ENCODE measurements around the gene CCL22.
A peak's percentile ranks its signal among the peaks of the same experiment; 100 is the strongest.

The CCL22 gene

GRCh38 chr16:57352636-57353047 is 5.9 kb upstream of the CCL22 start:
- Histone ChIP-seq H3K36me3 (replicated peaks; ENCODE audit: low read depth, low read length) (peaks cover 4% of the 10 kb centered on the region), H3K4me1 (ENCODE audit: low read length) (peaks cover 52% of the 10 kb centered on the region), H3K4me2 (ENCODE audit: low read length) (peak overlapping the region; percentile 64), H2AFZ (ENCODE audit: low read depth, low read length) (no peak overlapping the region), H3K27me3 (ENCODE audit: low read depth, low read length) (peaks cover 20% of the 10 kb centered on the region), H3K9me3 (ENCODE audit: insufficient read depth, low read length) (0 out of 2 replicates have a peak, but pooled peaks cover 5% of the 10 kb centered on the region), H3K9ac (ENCODE audit: low read length) (0 out of 2 replicates have a peak overlapping the region, but pooled peaks have one; percentile 4), H3K79me2 (ENCODE audit: low read length) (no peaks in the 10 kb centered on the region), H3K27ac (ENCODE audit: low read length) (no peak overlapping the region), H3K4me3 (ENCODE audit: low read length) (peak overlapping the region; percentile 20; the same call in 1 of the 2 replicates), H4K20me1 (ENCODE audit: insufficient read depth, low read length) (no peaks in the 10 kb centered on the region)
- TF ChIP-seq EZH2phosphoT487 (IDR thresholded peaks at IDR 0.05; ENCODE audit: low read depth) (no peak), CTCF (IDR thresholded peaks at IDR 0.05; ENCODE audit: low read depth, low read length) (no peak)

GRCh38 chr16:57354311-57354710 is 4.3 kb upstream of the CCL22 start:
- no peaks in the 10 kb centered on the region for H4K20me1 ChIP-seq (ENCODE audit: insufficient read depth, low read length)
- TF ChIP-seq CTCF (IDR thresholded peaks at IDR 0.05; ENCODE audit: low read depth, low read length) (no peak), EZH2phosphoT487 (IDR thresholded peaks at IDR 0.05; ENCODE audit: low read depth) (no peak)
- H3K27ac ChIP-seq (ENCODE audit: low read length) = no peak overlapping the region
- H3K4me3 ChIP-seq (ENCODE audit: low read length) = no peak overlapping the region
- H3K27me3 ChIP-seq (ENCODE audit: low read depth, low read length) = 0 out of 2 replicates have a peak, but pooled peaks cover 10% of the 10 kb centered on the region
- no peak overlapping the region for H3K9ac ChIP-seq (ENCODE audit: low read length)
- H3K4me1 ChIP-seq (ENCODE audit: low read length) = peaks cover 51% of the 10 kb centered on the region
- no peak overlapping the region for H2AFZ ChIP-seq (ENCODE audit: low read depth, low read length)
- no peaks in the 10 kb centered on the region for H3K9me3 ChIP-seq (ENCODE audit: insufficient read depth, low read length)
- peaks cover 5% of the 10 kb centered on the region for H3K79me2 ChIP-seq (ENCODE audit: low read length)
- no peak overlapping the region for H3K4me2 ChIP-seq (ENCODE audit: low read length)
- H3K36me3 ChIP-seq (replicated peaks; ENCODE audit: low read depth, low read length) = no peaks in the 10 kb centered on the region

- peaks cover 4% of the 10 kb centered on the region; the same call in 1 of the 2 replicates for H4K20me1 ChIP-seq (ENCODE audit: insufficient read depth, low read length)
- peaks cover 19% of the 10 kb centered on the region for H3K79me2 ChIP-seq (ENCODE audit: low read length)
- no peaks in the 10 kb centered on the region for H3K9me3 ChIP-seq (ENCODE audit: insufficient read depth, low read length)
- H3K4me2 ChIP-seq (ENCODE audit: low read length) = no peak overlapping the region
- H3K4me1 ChIP-seq (ENCODE audit: low read length) = peaks cover 51% of the 10 kb centered on the region
- TF ChIP-seq EZH2phosphoT487 (IDR thresholded peaks at IDR 0.05; ENCODE audit: low read depth) (no peak), CTCF (IDR thresholded peaks at IDR 0.05; ENCODE audit: low read depth, low read length) (no peak)
- H3K27me3 ChIP-seq (ENCODE audit: low read depth, low read length) = 0 out of 2 replicates have a peak, but pooled peaks cover 3% of the 10 kb centered on the region
- H3K4me3 ChIP-seq (ENCODE audit: low read length) = no peak overlapping the region
- no peak overlapping the region for H2AFZ ChIP-seq (ENCODE audit: low read depth, low read length)
- H3K36me3 ChIP-seq (replicated peaks; ENCODE audit: low read depth, low read length) = peaks cover 10% of the 10 kb centered on the region
- no peak overlapping the region for H3K27ac ChIP-seq (ENCODE audit: low read length)
- no peak overlapping the region for H3K9ac ChIP-seq (ENCODE audit: low read length)
Measured at GRCh38 chr16:57355898-57356414, 2.6 kb upstream of the CCL22 start.

- H2AFZ ChIP-seq (ENCODE audit: low read depth, low read length) = no peak overlapping the region
- TF ChIP-seq EZH2phosphoT487 (IDR thresholded peaks at IDR 0.05; ENCODE audit: low read depth) = no peak
- TF ChIP-seq CTCF (IDR thresholded peaks at IDR 0.05; ENCODE audit: low read depth, low read length) = no peak
- H3K79me2 ChIP-seq (ENCODE audit: low read length) = peaks cover 25% of the 10 kb centered on the region
- no peak overlapping the region for H3K9ac ChIP-seq (ENCODE audit: low read length)
- H3K9me3 ChIP-seq (ENCODE audit: insufficient read depth, low read length) = no peaks in the 10 kb centered on the region
- peaks cover 14% of the 10 kb centered on the region for H3K36me3 ChIP-seq (replicated peaks; ENCODE audit: low read depth, low read length)
- H4K20me1 ChIP-seq (ENCODE audit: insufficient read depth, low read length) = peaks cover 8% of the 10 kb centered on the region
- H3K27ac ChIP-seq (ENCODE audit: low read length) = no peak overlapping the region
- peaks cover 57% of the 10 kb centered on the region for H3K4me1 ChIP-seq (ENCODE audit: low read length)
- H3K4me3 ChIP-seq (ENCODE audit: low read length) = no peak overlapping the region
- H3K27me3 ChIP-seq (ENCODE audit: low read depth, low read length) = 0 out of 2 replicates have a peak, but pooled peaks cover 3% of the 10 kb centered on the region
- H3K4me2 ChIP-seq (ENCODE audit: low read length) = no peak overlapping the region
Measured at GRCh38 chr16:57356547-57356946, 2.0 kb upstream of the CCL22 start.
